H9 (cell line): ENCODE data around the gene INSRR. TPM values are rescaled to one million over a fixed set of nuclear protein-coding genes. Genes with fewer than 3 reads are reported as not detected.

ENCODE experiments used
- DNase-seq: peaks from one replicate; pipeline ENCODE4 v3.0.0-alpha.2; 2017
- H2AFZ ChIP-seq: one replicate; pipeline ENCODE4 v1.6.1; 2013; ENCODE audit warnings: mild to moderate bottlenecking, low read length, control low read depth, moderate library complexity
- H2AK5ac ChIP-seq: 2 replicates; pipeline ENCODE4 v1.6.1; 2013; ENCODE audit warnings: low read length, control low read depth, mixed read lengths; ENCODE audit not compliant: insufficient read length
- H2BK120ac ChIP-seq: one replicate; pipeline ENCODE4 v1.6.1; 2013; ENCODE audit warnings: low read depth, mild to moderate bottlenecking, low read length, control low read depth, inconsistent platforms; ENCODE audit not compliant: poor library complexity, severe bottlenecking
- H2BK12ac ChIP-seq: 2 replicates; pipeline ENCODE4 v1.6.1; 2013; ENCODE audit warnings: low read length, control low read depth, mixed read lengths, low read depth; ENCODE audit not compliant: insufficient read length
- H2BK15ac ChIP-seq: 2 replicates; pipeline ENCODE4 v1.6.1; 2013; ENCODE audit warnings: low read depth, low read length, control low read depth
- H2BK20ac ChIP-seq: one replicate; pipeline ENCODE4 v1.6.1; 2013; ENCODE audit warnings: low read depth, mild to moderate bottlenecking, low read length, control low read depth, inconsistent platforms; ENCODE audit not compliant: poor library complexity, severe bottlenecking
- H2BK5ac ChIP-seq: 2 replicates; pipeline ENCODE4 v1.6.1; 2013; ENCODE audit warnings: low read length, control low read depth, mixed read lengths; ENCODE audit not compliant: insufficient read length
- H3K14ac ChIP-seq: 2 replicates; pipeline ENCODE4 v1.6.1; 2013; ENCODE audit warnings: low read length, control low read depth; ENCODE audit not compliant: insufficient read depth
- H3K18ac ChIP-seq: 2 replicates; pipeline ENCODE4 v1.6.1; 2013; ENCODE audit warnings: low read depth, mild to moderate bottlenecking, mixed read lengths, low read length, control low read depth; ENCODE audit not compliant: insufficient read length
- H3K23ac ChIP-seq: 2 replicates; pipeline ENCODE4 v1.6.1; 2013; ENCODE audit warnings: low read length, control low read depth, mixed read lengths, low read depth; ENCODE audit not compliant: insufficient read length
- H3K23me2 ChIP-seq: 2 replicates; pipeline ENCODE4 v1.6.1; 2013; ENCODE audit warnings: low read depth, mild to moderate bottlenecking, mixed read lengths, low read length, control low read depth; ENCODE audit not compliant: insufficient read length, poor library complexity, severe bottlenecking
- H3K27ac ChIP-seq: 2 replicates; pipeline ENCODE4 v1.5.1; 2013; ENCODE audit warnings: low read length, control low read depth, mixed read lengths, low read depth; ENCODE audit not compliant: insufficient read length
- H3K27me3 ChIP-seq: 2 replicates; pipeline ENCODE4 v1.6.1; 2013; ENCODE audit warnings: low read length, control low read depth, inconsistent platforms; ENCODE audit not compliant: insufficient read depth
- H3K4ac ChIP-seq: 2 replicates; pipeline ENCODE4 v1.6.1; 2013; ENCODE audit warnings: low read depth, mild to moderate bottlenecking, control low read depth, inconsistent platforms, low read length, moderate library complexity
- H3K4me1 ChIP-seq: 2 replicates; pipeline ENCODE4 v1.6.1; 2013; ENCODE audit warnings: low read length, control low read depth, inconsistent platforms; ENCODE audit not compliant: insufficient read depth
- H3K4me2 ChIP-seq: 2 replicates; pipeline ENCODE4 v1.6.1; 2013; ENCODE audit warnings: low read length, control low read depth, mixed read lengths; ENCODE audit not compliant: insufficient read length, insufficient read depth
- H3K56ac ChIP-seq: 2 replicates; pipeline ENCODE4 v1.6.1; 2013; ENCODE audit warnings: low read depth, mild to moderate bottlenecking, mixed read lengths, low read length, control low read depth; ENCODE audit not compliant: insufficient read length
- H3K79me1 ChIP-seq: 2 replicates; pipeline ENCODE4 v1.6.1; 2013; ENCODE audit warnings: low read depth, mild to moderate bottlenecking, moderate library complexity, low read length, control low read depth, inconsistent platforms; ENCODE audit not compliant: insufficient read depth, poor library complexity, severe bottlenecking
- H3K79me2 ChIP-seq: 2 replicates; pipeline ENCODE4 v1.6.1; 2013; ENCODE audit warnings: low read length, control low read depth, inconsistent platforms; ENCODE audit not compliant: insufficient read depth
- H3K9ac ChIP-seq: 2 replicates; pipeline ENCODE4 v1.6.1; 2013; ENCODE audit warnings: low read length, control low read depth, mixed read lengths; ENCODE audit not compliant: insufficient read length; ENCODE audit errors: extremely low read depth
- H3K9me3 ChIP-seq: one replicate; pipeline ENCODE4 v1.6.1; 2013; ENCODE audit warnings: low read depth, low read length, inconsistent platforms; ENCODE audit not compliant: control insufficient read depth
- H3T11ph ChIP-seq: one replicate; pipeline ENCODE4 v1.6.1; 2013; ENCODE audit warnings: mild to moderate bottlenecking, low read length, control low read depth, inconsistent platforms
- H4K20me1 ChIP-seq: one replicate; pipeline ENCODE4 v1.6.1; 2013; ENCODE audit not compliant: control insufficient read depth, insufficient read length, insufficient read depth
- H4K5ac ChIP-seq: 2 replicates; pipeline ENCODE4 v1.6.1; 2013; ENCODE audit warnings: low read depth, mild to moderate bottlenecking, mixed read lengths, low read length, control low read depth; ENCODE audit not compliant: insufficient read length
- H4K8ac ChIP-seq: replicated peaks from 2 replicates; pipeline ENCODE4 v1.6.1; 2013; ENCODE audit warnings: low read length, control low read depth, mixed read lengths, low read depth; ENCODE audit not compliant: insufficient read length
- H4K91ac ChIP-seq: 2 replicates; pipeline ENCODE4 v1.6.1; 2013; ENCODE audit warnings: low read depth, mild to moderate bottlenecking, moderate library complexity, mixed read lengths, low read length, control low read depth; ENCODE audit not compliant: insufficient read length
- H3K27ac Mint-ChIP-seq, 3 experiments: 2 replicates in 2 of 3; 3 replicates in 1 of 3; pipeline ENCODE4 v1.8.0; 2020 to 2021; ENCODE audit warnings: mixed read lengths in 3 of 3, mild to moderate bottlenecking in 1 of 3, moderate library complexity in 1 of 3
- H3K27me3 Mint-ChIP-seq: 2 replicates; pipeline ENCODE4 v1.8.0; 2021; ENCODE audit warnings: low read depth, mild to moderate bottlenecking, moderate library complexity, mixed read lengths
- H3K36me3 Mint-ChIP-seq, 3 experiments: 2 replicates in 2 of 3; 3 replicates in 1 of 3; pipeline ENCODE4 v1.8.0; 2020 to 2021; ENCODE audit warnings: low read depth in 3 of 3, mixed read lengths in 3 of 3; ENCODE audit not compliant: insufficient read depth in 1 of 3
- H3K4me1 Mint-ChIP-seq, 2 experiments: 2 replicates each; pipeline ENCODE4 v1.8.0; 2020; ENCODE audit warnings: mixed read lengths in 2 of 2
- H3K4me3 Mint-ChIP-seq, 2 experiments: 2 replicates in 1 of 2; 3 replicates in 1 of 2; pipeline ENCODE4 v1.8.0; 2020 to 2021; ENCODE audit warnings: mild to moderate bottlenecking in 2 of 2, mixed read lengths in 2 of 2, moderate library complexity in 1 of 2
- H3K9me3 Mint-ChIP-seq, 2 experiments: 2 replicates in 1 of 2; 3 replicates in 1 of 2; pipeline ENCODE4 v1.8.0; 2020; ENCODE audit warnings: mild to moderate bottlenecking in 2 of 2, mixed read lengths in 2 of 2, moderate library complexity in 1 of 2
- CTCF ChIP-seq: fragments of 200-600 bp; sonication (generic); conservative IDR thresholded peaks from 3 replicates; pipeline ENCODE4 v1.8.0; 2021; ENCODE audit warnings: antibody characterized with exemption, mild to moderate bottlenecking
- WGBS: extraction: QIAGEN DNeasy Blood & Tissue Kit; methylation state at CpG from one replicate; pipeline ENCODE4 v1.1.7; 2013; ENCODE audit warnings: missing lambda C conversion rate, low lambda C conversion rate, mixed read lengths; ENCODE audit not compliant: insufficient read length; ENCODE audit errors: extremely low coverage; 5-methylcytosine and 5-hydroxymethylcytosine counted together
- total RNA-seq: library from RNA; stranded (reverse); gene quantifications from 2 replicates; pipeline ENCODE4 v1.2.1, GENCODE V29; 2021

The INSRR gene
- total RNA-seq, 1 experiment from 2014 or later = not detected

- H3K23ac ChIP-seq = no peak overlapping the region
- H4K91ac ChIP-seq = no peak overlapping the region
- no peak overlapping the region for H3K27ac Mint-ChIP-seq
- H3K27ac ChIP-seq = no peak overlapping the region
- H2BK12ac ChIP-seq = no peak overlapping the region
- no peak overlapping the region for H3T11ph ChIP-seq
- no peak for DNase-seq
- no peak overlapping the region for H2AK5ac ChIP-seq
- H3K4me2 ChIP-seq = no peak overlapping the region
- H3K79me2 ChIP-seq = no peaks in the 10 kb centered on the region
- H3K9ac ChIP-seq = no peak overlapping the region
- H2BK20ac ChIP-seq = no peak overlapping the region
- no CpG with 5 or more reads among the region's 8 CpGs for WGBS
- no peaks in the 10 kb centered on the region for H3K4me1 ChIP-seq
- H4K20me1 ChIP-seq = no peaks in the 10 kb centered on the region
- H3K79me1 ChIP-seq = no peaks in the 10 kb centered on the region
- no peak overlapping the region for H3K18ac ChIP-seq
- H2BK5ac ChIP-seq = no peak overlapping the region
- no peak for TF ChIP-seq CTCF
- H3K4me3 Mint-ChIP-seq = no peak overlapping the region
- no peaks in the 10 kb centered on the region; a peak in 1 of 5 replicates for H3K9me3 Mint-ChIP-seq
- H3K4ac ChIP-seq = no peak overlapping the region
- H2BK15ac ChIP-seq = no peak overlapping the region
- peaks cover 9% of the 10 kb centered on the region for H3K23me2 ChIP-seq
- no peaks in the 10 kb centered on the region for H3K36me3 Mint-ChIP-seq
- H3K27me3 Mint-ChIP-seq = peaks cover 86% of the 10 kb centered on the region
- no peak overlapping the region for H2BK120ac ChIP-seq
- H3K56ac ChIP-seq = no peak overlapping the region
- peaks cover 24% of the 10 kb centered on the region; the same call in 1 of the 2 replicates for H3K27me3 ChIP-seq
- no peak overlapping the region for H2AFZ ChIP-seq
- H3K9me3 ChIP-seq = no peaks in the 10 kb centered on the region
- H3K4me1 Mint-ChIP-seq = peaks cover 9 to 27% of the 10 kb centered on the region in 2 experiments
- no peak overlapping the region for H4K5ac ChIP-seq
- no peak overlapping the region for H3K14ac ChIP-seq
- no peak overlapping the region for H4K8ac ChIP-seq
Observed at GRCh38 chr1:156840186-156840897, 18.6 kb downstream of the INSRR start.
